BJ (cell line): Measurements from ENCODE around the gene POU2AF2. TPM values are rescaled to one million over a fixed set of nuclear protein-coding genes. Genes with fewer than 3 reads are reported as not detected.

Source experiments
- CTCF ChIA-PET: fragments of 350-600 bp; formaldehyde crosslinking; extraction: SDS; loops from one replicate; lab custom pipeline; 2021; ENCODE audit warnings: antibody characterized with exemption, inconsistent platforms; lab: Yijun Ruan, JAX
- POLR2A ChIA-PET: fragments of 300-600 bp; sonication (Branson Sonifier 250); formaldehyde crosslinking; extraction: SDS; loops from one replicate; lab custom pipeline; 2021; ENCODE audit warnings: antibody characterized with exemption; lab: Charles Lee
- DNase-seq: peaks from one replicate; pipeline ENCODE4 v3.0.0-alpha.2; 2011; ENCODE audit warnings: low read depth
- H3K27me3 ChIP-seq: 2 replicates; pipeline ENCODE4 v1.6.0; 2011; ENCODE audit warnings: low read length; ENCODE audit not compliant: control insufficient read depth, insufficient read depth
- H3K36me3 ChIP-seq: 2 replicates; pipeline ENCODE4 v1.5.1; 2011; ENCODE audit warnings: low read length; ENCODE audit not compliant: control insufficient read depth, insufficient read depth
- H3K4me3 ChIP-seq: 2 replicates; pipeline ENCODE4 v1.5.1; 2011; ENCODE audit warnings: low read depth, mild to moderate bottlenecking, control low read depth, low read length
- CTCF ChIP-seq: IDR thresholded peaks from 2 replicates; pipeline ENCODE4 v1.5.1; 2011; ENCODE audit warnings: low read depth, mild to moderate bottlenecking, control low read depth, inconsistent platforms, low read length, moderate library complexity; ENCODE audit not compliant: insufficient read depth
- polyA plus RNA-seq: library from polyadenylated mRNA; depleted of rRNA; stranded (reverse); fragments of >200 nt; gene quantifications from 2 replicates; pipeline ENCODE4 v1.2.3, GENCODE V29; 2011

The POU2AF2 gene
- polyA plus RNA-seq, 1 experiment: not detected

GRCh38 chr11:111253131-111253530 is 7.6 kb downstream of the POU2AF2 start:
- no peak for TF ChIP-seq CTCF
- ChIA-PET CTCF (no interaction called here), POLR2A (no interaction called here)
- Histone ChIP-seq H3K36me3 (no peaks in the 10 kb centered on the region), H3K27me3 (peaks cover 4% of the 10 kb centered on the region), H3K4me3 (no peak overlapping the region)
- no peak for DNase-seq

GRCh38 chr11:111253630-111254029 is 8.1 kb downstream of the POU2AF2 start:
- DNase-seq: no peak
- Histone ChIP-seq H3K4me3 (no peak overlapping the region), H3K27me3 (peaks cover 4% of the 10 kb centered on the region), H3K36me3 (no peaks in the 10 kb centered on the region)
- ChIA-PET CTCF (no interaction called here), POLR2A (no interaction called here)
- TF ChIP-seq CTCF: no peak

- no peak for TF ChIP-seq CTCF
- ChIA-PET POLR2A (no interaction called here), CTCF (interaction anchor here (0.6 kb wide), 1 partner anchor 20 kb away, joined by 5 read pairs; no protein-coding TSS in a partner anchor)
- H3K4me3 ChIP-seq: no peak overlapping the region
- DNase-seq: no peak
- no peaks in the 10 kb centered on the region; the same call in 1 of the 2 replicates for H3K27me3 ChIP-seq
- no peaks in the 10 kb centered on the region for H3K36me3 ChIP-seq
Observed at GRCh38 chr11:111258046-111258445, 12.5 kb downstream of the POU2AF2 start.

GRCh38 chr11:111259896-111260295 is 14.4 kb downstream of the POU2AF2 start:
- ChIA-PET POLR2A (no interaction called here), CTCF (no interaction called here)
- no peak overlapping the region for H3K4me3 ChIP-seq
- H3K27me3 ChIP-seq: no peaks in the 10 kb centered on the region; the same call in 1 of the 2 replicates
- H3K36me3 ChIP-seq: no peaks in the 10 kb centered on the region
- no peak for TF ChIP-seq CTCF
- no peak for DNase-seq

GRCh38 chr11:111260811-111261210 is 15.3 kb downstream of the POU2AF2 start:
- CTCF ChIA-PET: no interaction called here
- Histone ChIP-seq H3K4me3 (no peak overlapping the region), H3K27me3 (no peaks in the 10 kb centered on the region; the same call in 1 of the 2 replicates), H3K36me3 (no peaks in the 10 kb centered on the region)
- POLR2A ChIA-PET: no interaction called here
- no peak for DNase-seq
- no peak for TF ChIP-seq CTCF
